ENCODE measurements around the gene ATP2A3.

ATP2A3 gene

GRCh38 chr17:3956327-3956957 is 7.8 kb downstream of the ATP2A3 start:
- TF ChIP-seq PATZ1 (CRISPR knock-in tag; IDR thresholded peaks at IDR 0.05; ENCODE audit: borderline replicate concordance) (no peak), ESRRG (CRISPR knock-in tag; IDR thresholded peaks at IDR 0.05) (no peak), GLIS3 (CRISPR knock-in tag; IDR thresholded peaks at IDR 0.05) (no peak), PPARA (CRISPR knock-in tag; IDR thresholded peaks at IDR 0.05; ENCODE audit: borderline replicate concordance) (no peak), CREB5 (CRISPR knock-in tag; IDR thresholded peaks at IDR 0.05; ENCODE audit: low read depth) (no peak), TSHZ2 (CRISPR knock-in tag; IDR thresholded peaks at IDR 0.05) (no peak), ZNF565 (CRISPR knock-in tag; conservative IDR thresholded peaks at IDR 0.05; ENCODE audit: low read depth) (no peak), OSR1 (CRISPR knock-in tag; IDR thresholded peaks at IDR 0.05) (no peak), SNAI2 (CRISPR knock-in tag; IDR thresholded peaks at IDR 0.05) (no peak), ARNTL (CRISPR knock-in tag; IDR thresholded peaks at IDR 0.05; ENCODE audit: borderline replicate concordance, low read depth) (no peak), POU6F1 (CRISPR knock-in tag; IDR thresholded peaks at IDR 0.05; ENCODE audit: borderline replicate concordance, low read depth) (no peak), ZFP30 (CRISPR knock-in tag; IDR thresholded peaks at IDR 0.05) (no peak), TOX (CRISPR knock-in tag; IDR thresholded peaks at IDR 0.05; ENCODE audit: borderline replicate concordance) (no peak), ZNF8 (CRISPR knock-in tag; IDR thresholded peaks at IDR 0.05) (no peak), ZFP3 (CRISPR knock-in tag; IDR thresholded peaks at IDR 0.05) (no peak), CSDC2 (CRISPR knock-in tag; IDR thresholded peaks at IDR 0.05) (no peak), ZNF70 (CRISPR knock-in tag; IDR thresholded peaks at IDR 0.05) (no peak), ZC3H10 (CRISPR knock-in tag; IDR thresholded peaks at IDR 0.05) (no peak)
- ATAC-seq, result no peak

- no peak for ATAC-seq
- TF ChIP-seq OSR1 (CRISPR knock-in tag; IDR thresholded peaks at IDR 0.05), result no peak
- TF ChIP-seq ARNTL (CRISPR knock-in tag; IDR thresholded peaks at IDR 0.05; ENCODE audit: borderline replicate concordance, low read depth), result no peak
- TF ChIP-seq ZFP30 (CRISPR knock-in tag; IDR thresholded peaks at IDR 0.05), result no peak
- no peak for TF ChIP-seq CSDC2 (CRISPR knock-in tag; IDR thresholded peaks at IDR 0.05)
- no peak for TF ChIP-seq TSHZ2 (CRISPR knock-in tag; IDR thresholded peaks at IDR 0.05)
- TF ChIP-seq SNAI2 (CRISPR knock-in tag; IDR thresholded peaks at IDR 0.05), result no peak
These were observed 8.6 kb downstream of the ATP2A3 start for GRCh38 chr17:3955673-3955988.

- TF ChIP-seq ZC3H10 (CRISPR knock-in tag; IDR thresholded peaks at IDR 0.05), result no peak
- ATAC-seq, result no peak
These were observed 9.1 kb downstream of the ATP2A3 start for GRCh38 chr17:3954976-3955672.

Data from SK-N-SH treated with all-trans-retinoic acid at 6 μM for 48 hours (cell line).